Measurements from ENCODE around the gene PDGFRA.
"Not testable (repeated sequence)": the region's sequence is repeated elsewhere in the genome, so short reads cannot be mapped to it uniquely, and the experiment has no call there.

PDGFRA gene

DNA sequence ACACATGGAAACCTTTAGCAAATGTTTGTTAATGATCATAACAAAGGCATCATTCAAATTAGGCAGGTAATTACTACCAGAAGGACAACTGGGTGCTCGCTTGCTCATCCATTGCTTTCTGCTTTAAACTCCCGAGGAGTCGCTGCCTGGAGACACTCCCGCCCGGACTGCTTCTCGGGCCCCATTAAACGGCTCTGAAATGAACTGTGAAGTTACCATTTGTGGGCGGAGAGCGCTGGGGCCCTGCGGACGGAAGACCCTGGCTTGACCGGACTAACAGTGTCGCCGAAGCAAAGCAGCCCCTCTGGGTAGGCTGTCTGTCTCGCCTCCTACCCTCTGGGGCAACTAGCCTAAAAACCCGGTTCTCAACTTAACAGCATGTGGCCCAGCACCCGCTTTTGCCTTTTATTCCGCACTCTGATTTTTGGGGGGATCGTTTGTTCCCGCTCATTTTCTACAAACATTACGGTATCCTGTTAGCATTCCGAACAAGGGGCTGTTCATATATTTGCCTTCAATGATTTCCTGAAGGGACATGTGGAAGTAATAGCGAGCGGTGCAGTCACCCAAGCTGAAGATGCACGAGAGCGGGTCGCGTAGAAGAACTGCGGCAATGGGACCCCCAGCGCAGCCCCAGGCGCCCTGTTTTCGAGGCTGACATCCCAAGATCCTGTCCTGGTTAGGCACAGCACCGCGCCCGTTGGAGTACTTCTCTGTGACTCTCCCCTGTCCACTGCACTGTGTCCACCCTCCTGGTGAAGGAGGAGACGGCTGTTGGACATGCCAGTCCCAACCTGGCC, 1.6 kb upstream of the PDGFRA start:
- peak; percentile 86 for DNase-seq (ENCODE audit: low spot score)

DNA sequence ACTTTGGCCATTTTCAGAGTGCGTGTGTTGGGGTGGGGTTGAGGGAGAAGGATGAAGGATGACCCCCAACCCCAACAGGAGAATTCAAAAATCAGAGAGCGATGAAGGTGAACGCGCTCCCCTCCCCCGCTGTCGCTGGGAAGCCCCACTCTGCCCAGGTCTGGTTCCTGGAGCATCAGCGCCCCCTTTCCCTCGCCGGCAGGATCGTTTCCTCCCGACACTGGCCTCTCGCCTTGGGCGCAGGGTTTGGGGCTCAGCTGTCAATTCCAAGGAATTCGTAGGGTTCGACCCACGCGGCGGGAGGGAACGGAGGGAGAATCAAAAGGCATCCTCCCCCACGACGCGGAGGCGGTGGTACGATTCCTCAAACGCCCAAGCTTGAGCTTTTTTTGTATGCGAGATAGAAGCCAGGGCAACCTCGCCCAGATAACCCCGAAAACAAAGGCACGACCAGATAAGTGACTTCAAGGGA, 1.0 kb upstream of the PDGFRA start:
- peak; percentile 89 for DNase-seq (ENCODE audit: low spot score)

DNA sequence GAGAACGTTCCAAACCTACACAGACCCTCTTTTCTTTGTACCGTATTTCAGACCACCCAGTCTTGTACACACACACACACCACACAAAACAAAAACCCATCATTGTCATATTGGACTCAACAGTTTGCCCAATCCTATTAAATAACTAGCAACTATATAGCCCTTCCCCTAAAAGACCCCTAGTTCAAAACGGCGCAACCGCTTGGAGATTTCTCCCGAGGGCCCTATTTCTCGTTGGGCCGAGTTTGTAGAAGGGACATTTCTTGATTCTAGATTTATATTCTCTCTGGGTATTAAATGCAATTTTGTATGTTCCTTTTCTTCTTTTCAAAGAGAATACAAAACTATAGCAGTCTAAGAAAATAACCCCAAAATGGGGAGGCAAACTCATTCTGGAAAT, 547 bp upstream of the PDGFRA start:
- DNase-seq (ENCODE audit: low spot score): no peak

DNA sequence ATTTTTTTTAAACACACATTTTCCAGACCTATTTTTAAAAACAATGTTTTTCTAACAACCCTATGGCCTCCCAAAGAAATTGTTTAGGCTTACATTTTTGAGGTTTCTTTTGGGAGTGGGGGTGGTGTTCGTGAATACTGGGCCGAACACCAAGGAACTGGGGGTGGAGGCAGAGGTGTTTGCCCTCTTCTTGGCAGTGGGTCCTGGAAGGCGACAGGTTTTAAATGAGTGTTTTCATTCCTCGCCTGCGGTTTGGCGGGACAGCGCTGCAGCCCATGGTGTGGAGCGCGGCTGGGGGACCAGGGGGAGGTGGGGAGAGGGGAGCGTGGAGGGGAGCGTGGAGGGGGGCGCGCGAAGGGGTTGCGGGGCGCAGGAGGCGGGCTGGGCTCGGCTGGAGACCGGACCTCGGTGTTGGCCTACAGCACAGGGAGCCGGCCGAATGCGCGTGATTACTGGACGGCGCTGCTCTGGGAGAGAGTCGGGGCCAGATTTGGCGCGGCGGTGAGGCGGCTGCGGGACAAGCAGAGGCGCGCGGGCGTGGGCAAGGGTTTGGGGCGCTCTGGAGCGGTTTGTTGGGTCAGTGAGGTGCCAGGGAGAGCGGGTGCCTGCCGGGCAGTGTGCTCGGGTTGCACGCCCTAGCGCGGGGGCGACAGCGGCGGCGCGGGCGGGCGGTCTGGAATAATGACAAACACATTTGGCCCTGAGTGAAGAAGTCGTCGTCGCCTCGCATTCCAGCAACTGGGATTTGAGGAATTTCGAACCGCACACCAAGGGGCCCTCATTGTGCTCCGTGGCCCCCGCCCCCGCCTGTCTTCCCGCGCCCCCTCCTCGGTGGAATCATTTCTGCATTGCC, 764 bp downstream of the PDGFRA start:
- peak; percentile 78 for DNase-seq (ENCODE audit: low spot score)

DNA sequence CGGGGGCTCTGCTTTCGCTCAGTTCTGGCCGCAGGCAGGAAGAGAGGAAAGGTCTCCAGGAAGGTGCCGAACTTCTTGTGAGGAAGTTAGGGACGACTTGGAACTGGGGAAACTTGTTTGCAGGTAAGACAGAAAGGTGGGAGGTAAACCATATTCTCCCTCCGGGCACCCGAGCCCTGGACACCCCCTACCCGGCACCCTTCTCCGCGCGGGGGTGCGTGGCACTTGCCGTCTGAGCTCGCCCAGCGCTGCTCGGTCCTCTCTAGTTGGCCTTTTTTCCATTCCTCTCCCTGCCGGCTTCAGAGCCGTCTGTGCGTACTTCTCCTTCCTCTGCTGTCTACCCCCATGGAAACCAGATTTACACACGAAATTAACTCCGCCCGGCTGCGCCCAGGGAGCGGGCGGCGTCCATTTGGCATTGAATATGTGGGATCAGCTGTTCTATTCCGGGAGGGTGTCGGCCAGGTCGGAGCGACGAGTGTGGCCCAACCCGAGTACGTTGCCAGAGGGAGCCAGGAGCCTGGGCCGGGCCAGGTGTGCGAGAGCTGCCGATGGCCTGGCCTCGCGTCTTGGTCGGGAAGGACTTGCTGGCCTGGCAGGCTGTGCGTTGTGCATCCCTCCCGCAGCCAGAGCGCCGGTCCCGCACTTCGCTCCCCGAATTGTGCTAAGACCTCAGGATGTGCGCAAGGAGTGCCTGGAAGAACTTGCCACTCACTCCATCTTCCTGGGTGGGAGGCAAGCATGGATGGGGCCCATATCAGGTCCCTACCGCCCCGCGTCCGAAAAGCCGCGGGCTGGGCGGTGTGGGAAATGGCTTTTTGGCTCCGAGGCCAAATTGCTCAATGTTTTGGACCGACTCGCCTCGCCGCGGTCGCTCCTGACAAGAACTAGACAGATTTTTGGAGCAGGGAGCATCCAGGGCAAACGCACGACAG, 1.7 kb downstream of the PDGFRA start:
- DNase-seq (ENCODE audit: low spot score): peak; percentile 80

DNA sequence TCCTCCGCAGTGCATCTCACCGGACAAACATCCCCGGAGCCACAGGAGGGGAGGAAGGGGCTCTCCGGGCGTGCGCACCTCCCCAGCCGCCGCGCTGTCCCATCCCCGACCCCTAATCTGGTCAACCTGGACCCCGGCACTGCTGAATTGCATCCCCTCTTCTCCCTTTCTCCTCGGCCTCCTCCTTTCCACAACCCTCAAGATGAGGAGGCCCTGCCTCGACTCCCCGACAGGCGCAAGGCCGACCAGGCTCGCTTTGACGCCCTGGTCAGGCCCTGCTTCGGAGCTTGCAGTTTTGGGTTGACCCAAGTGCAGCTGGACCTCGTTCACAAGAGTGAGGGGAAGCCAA, 2.3 kb downstream of the PDGFRA start:
- DNase-seq (ENCODE audit: low spot score): no peak

DNA sequence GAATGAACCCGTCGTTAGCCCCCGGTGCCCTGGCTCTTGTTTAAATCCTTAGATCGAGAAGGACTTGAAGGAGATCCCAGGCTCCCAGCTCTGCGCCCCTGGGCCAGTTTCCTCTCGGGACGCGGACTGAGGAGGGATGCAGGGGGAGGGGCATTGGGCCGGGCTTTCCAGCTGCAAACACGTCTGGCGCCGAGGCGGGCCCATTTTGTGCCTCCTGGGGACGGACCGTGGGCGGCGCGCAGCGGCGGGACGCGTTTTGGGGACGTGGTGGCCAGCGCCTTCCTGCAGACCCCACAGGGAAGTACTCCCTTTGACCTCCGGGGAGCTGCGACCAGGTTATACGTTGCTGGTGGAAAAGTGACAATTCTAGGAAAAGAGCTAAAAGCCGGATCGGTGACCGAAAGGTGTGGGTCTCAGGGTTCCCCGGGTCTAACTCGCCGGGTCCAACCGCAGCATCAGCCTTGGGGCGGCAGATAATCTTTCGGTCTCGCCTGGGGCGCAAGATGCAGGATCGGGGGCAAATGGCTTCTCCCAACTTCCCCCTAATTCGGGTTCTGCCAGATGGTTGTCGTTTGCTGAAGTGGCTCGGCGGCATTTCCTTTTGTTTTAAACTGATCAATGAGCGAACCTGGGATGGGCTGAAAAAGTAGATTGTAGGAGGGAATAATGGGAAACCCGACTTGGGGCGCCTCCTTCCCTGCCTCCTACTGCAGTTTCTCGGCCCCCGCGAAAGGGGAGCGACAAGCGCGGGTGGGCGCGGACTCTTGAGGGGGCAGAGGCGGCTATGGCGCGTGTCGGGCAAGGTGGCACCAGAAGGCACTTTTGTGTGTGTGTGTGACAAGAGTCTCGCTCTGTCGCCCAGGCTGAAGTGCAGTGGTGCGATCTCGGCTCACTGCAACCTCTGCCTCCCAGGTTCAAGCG, 2.9 kb downstream of the PDGFRA start:
- peak; percentile 84 for DNase-seq (ENCODE audit: low spot score)

DNA sequence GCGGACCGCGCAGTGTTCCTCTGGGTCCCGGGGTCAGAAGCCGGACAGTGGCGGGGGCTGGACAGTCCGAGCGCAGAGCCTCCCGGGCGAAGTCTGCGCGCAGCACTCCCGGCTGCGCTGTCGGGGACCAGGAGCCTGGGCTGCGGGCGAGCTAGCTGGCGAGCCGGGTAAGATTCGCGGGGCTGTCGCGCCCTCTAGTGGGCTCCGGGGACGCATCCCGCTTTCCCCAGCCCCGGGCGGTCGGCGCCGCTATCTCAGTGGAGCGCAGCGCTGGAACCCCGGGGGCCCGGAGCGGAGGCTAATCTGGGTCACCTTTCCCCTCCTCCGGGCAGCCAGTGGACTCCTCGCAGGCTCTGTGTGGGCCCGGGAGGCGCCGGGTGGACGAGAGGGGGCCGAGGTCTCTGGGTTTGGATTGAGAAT, 4.2 kb downstream of the PDGFRA start:
- DNase-seq (ENCODE audit: low spot score): peak; percentile 90

DNA sequence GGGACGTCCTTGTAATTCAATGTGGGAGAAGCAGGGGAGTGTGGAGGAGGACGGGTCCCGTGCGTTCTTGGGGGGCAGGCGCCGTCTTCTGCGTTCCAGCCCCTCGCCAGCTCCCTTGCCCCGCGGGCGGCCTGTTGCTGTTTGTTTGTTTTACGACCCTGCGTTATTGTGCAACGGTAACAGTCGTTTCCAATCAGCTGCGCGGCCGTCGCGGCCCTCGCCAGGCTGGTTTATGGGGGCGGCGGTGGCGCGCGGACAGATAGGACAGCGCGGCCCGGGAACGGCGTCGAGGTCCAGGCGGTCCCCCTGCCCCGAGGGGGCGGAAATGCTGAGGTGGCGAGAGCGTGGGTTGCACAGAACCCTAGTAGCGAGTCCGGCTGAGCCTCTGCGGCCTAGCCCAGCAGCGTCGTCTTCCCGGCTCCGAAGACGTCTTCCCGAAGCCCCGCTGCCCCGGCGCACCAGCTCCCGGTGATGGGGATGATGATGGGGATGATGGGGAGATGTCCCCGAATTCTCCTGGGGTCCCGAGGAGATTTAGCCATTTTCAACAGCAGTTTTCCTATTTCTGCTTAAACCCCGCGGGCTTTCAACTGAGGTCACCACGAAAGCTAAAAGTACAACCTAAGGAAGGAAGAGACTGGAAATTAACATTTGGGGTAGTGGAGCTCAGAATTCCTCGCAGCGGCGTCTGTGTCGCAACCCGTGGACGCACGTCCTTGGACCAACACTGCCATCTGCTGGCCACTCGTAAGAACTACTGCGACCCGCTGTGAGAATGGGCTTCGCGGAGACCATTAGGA, 4.8 kb downstream of the PDGFRA start:
- peak; percentile 82 for DNase-seq (ENCODE audit: low spot score)

DNA sequence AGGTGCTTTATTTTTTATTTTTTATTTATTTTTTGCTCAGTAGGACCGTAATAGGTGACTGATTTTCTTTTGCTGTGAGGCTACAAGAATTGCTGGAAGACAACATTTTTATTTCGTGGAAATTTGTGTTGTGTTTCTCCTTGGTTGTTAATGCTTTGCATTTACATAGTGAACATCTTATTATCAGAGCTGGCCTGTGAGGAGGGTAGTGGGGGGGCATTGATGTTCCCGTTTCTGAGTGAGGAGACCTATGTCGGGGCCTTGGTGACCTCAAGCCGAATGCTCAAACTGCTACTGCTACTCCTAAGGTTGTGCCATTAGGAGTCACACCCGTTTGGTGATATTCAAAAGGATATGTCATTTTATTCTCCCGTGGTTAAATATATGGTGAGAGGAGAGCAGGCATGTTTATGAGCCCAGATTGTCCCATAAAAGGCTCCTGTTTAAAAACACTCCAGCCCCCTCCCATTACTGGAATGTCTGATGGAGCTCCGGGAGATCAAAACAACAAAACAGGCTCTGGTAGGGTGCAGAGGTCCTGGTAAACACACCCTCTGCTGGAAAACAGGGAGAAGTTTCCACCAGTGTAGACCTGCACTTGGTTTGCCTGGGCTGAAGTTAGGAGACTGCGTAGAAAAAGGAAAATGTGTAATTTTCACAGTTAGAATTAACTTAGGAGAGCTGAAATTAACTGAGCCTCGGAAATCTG, 5.6 kb downstream of the PDGFRA start:
- peak; percentile 30 for DNase-seq (ENCODE audit: low spot score)

DNA sequence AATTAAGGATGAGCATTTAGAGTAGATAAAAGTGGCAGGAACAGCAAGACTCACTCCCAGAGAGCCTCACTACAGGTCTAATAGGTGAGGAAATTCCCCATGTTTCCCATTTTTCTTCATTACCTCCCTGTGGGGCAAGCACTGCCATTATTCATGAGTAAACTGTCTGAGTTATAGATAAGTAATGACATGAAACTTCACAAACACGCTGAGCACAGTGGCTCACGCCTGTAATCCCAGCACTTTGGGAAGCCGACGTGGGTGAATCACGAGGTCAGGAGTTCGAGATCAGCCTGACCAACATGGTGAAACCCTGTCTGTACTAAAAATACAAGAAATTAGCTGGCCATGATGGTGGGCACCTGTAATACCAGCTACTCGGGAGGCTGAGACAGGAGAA, 7.2 kb downstream of the PDGFRA start:
- peak; percentile 18 for DNase-seq (ENCODE audit: low spot score)

DNA sequence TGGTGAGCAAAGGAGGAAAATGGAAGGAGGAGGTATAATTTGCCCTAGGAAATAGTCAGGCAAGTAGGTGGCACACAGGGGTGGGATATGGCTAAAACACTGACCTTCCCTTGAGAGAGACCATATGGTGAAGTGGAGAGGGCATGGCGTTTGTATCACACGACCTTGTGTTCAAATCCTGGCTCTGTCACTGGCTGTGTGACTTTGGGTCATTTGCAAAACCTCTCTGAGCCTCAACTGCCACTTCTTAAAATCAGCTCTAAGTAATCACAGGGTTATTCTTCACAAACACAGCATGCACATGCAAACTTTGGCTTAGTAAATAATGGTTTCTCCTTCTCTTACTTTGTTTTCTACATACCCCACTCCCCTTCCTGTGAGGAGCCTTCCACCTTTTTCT, 8.7 kb downstream of the PDGFRA start:
- DNase-seq (ENCODE audit: low spot score): no peak

DNA sequence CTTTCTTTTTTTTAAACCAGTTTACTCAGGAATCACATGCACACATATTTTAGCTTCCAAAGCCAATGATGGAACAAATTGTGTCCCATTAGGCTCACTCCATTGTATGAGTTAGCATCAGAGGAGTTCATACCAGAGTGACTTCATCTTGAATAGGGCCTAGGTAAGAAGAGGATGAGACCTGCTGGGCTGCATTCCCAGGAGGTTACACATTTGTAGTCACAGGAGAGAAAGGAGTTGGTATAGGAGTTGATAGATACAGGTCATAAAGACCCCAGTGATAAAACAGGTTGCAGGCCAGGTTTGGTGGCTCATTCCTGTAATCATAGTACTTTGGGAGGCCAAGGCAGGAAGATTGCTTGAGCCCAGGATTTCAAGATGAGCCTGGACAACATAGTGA, 9.3 kb downstream of the PDGFRA start:
- DNase-seq (ENCODE audit: low spot score): no peak

DNA sequence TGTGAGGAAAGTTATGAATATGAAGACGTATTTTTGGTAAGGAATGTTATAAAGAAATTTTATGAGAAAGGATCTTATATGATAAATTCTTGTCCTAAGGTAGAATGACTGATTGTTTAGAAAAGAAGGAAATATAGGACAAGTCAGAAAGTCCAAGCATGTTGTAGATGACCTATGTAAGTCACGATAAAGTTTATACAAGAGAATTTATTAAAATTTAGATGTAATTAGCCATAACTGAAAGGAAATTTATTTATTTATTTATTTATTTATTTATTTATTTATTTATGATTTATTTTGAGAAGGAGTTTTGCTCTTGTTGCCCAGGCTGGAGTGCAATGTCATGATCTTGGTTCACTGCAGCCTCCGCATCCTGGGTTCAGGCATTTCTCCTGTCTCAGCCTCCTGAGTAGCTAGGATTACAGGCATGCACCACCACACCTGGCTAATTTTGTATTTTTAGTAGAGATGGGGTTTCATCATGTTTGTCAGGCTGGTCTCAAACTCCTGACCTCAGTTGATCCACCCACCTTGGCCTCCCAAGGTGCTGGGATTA, 12.3 kb downstream of the PDGFRA start:
- not testable (repeated sequence) for DNase-seq (ENCODE audit: low spot score)

DNA sequence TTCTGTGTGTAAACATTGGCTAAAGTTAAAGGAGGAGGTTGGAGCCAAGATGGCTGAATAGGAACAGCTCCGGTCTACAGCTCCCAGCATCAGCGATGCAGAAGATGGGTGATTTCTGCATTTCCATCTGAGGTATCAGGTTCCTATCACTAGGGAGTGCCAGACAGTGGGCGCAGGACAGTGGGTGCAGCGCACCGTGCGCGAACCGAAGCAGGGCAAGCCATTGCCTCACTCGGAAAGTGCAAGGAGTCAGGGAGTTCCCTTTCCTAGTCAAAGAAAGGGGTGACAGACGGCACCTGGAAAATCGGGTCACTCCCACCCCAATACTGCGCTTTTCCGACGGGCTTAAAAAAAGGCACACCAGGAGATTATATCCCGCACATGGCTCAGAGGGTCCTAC, 14.4 kb downstream of the PDGFRA start:
- not testable (repeated sequence) for DNase-seq (ENCODE audit: low spot score)

DNA sequence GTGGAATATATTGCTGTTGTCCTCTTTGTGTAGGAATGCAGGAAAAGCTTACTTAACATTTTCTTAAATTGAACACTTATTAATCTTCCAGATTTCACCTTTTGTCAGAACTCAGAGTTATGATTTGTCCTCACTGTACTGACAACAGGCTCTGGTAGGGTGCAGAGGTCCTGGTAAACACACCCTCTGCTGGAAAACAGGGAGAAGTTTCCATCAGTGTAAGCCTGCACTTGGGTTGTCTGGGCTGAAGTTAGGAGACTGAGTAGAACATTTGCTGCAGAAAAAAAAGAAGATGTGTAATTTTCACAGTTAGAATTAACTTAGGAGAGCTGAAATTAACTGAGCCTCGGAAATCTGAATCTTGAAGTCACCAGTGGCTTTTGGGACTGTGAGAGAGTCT, 23.2 kb downstream of the PDGFRA start:
- DNase-seq (ENCODE audit: low spot score): not testable (repeated sequence)

DNA sequence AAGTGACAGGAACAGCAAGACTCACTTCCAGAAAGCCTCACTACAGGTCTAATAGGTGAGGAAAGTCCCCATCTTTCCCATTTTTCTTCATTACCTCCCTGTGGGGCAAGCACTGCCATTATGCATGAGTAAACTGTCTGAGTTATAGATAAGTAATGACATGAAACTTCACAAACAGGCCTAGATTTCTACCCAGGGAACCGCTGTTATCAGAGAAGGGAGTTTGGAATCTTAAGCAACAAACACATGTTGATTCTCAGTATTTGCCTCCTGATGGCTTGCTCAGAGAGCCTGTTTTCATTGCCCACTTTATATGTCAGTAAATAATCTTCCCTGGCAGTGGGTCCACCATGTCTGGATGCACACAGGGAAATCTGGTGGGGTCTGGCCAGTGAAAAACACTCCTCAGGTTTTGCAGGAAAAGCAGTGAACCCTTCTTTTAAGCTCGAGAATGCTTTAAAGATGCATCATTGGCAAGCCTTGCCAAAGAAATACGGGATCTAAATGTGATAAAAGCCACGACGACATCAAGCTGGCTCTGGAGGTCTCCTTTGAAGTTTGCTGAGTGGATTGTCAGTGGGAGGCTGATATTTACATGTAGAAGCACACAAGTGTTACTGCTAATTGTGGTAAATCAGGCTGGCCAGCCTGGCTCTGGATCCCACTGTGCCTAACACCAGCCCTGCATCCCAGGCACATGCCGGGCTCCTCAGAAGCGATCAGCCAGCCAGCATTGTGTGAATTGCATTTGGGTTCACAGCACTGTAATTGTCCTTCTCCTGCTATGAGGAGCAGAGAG, 25.2 kb downstream of the PDGFRA start:
- no peak for DNase-seq (ENCODE audit: low spot score)

DNA sequence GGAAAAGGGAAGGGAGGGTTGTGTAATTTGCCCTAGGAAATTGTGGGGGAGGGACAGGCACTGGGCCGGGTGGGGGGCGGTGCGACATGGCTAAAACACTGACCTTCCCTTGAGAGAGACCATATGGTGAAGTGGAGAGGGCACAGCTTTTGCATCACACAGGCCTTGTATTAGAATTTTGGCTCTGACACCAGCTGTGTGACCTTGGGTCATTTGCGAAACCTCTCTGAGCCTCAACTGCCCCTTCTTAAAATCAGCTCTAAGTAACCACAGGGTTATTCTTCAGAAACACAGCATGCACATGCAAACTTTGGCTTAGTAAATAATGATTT, 25.8 kb downstream of the PDGFRA start:
- no peak for DNase-seq (ENCODE audit: low spot score)

Measured in left forelimb (tissue), 1 donor.